CD14-positive monocyte (primary cell): ENCODE data around the gene LATS2. TPM values are rescaled to one million over a fixed set of nuclear protein-coding genes. Genes with fewer than 3 reads are reported as not detected.

ENCODE experiments used
- DNase-seq, 3 donors: peaks; one replicate each; pipeline ENCODE4 v3.0.0-alpha.2; 2011 to 2022
- H2AFZ ChIP-seq: 2 replicates; pipeline ENCODE4 v1.6.0; 2012; ENCODE audit warnings: mild to moderate bottlenecking, low read depth, low read length, inconsistent platforms; ENCODE audit not compliant: insufficient read depth, poor library complexity, severe bottlenecking
- H3K27ac ChIP-seq, 2 donors: 1 replicate in 1 of 2; 2 replicates in 1 of 2; pipeline ENCODE4 v1.5.1; 2012 to 2013; ENCODE audit warnings: low read length in 2 of 2, control low read depth in 1 of 2, inconsistent platforms in 1 of 2, low read depth in 1 of 2, mild to moderate bottlenecking in 1 of 2
- H3K27me3 ChIP-seq, 2 donors: one replicate each; pipeline versions ENCODE4 v1.6.0 to v1.6.1; 2011 to 2013; ENCODE audit warnings: low read length in 2 of 2; ENCODE audit not compliant: control insufficient read depth in 2 of 2, insufficient read depth in 2 of 2
- H3K36me3 ChIP-seq, 2 donors: replicated peaks in 1 of 2; 1 replicate in 1 of 2; 2 replicates in 1 of 2; pipeline versions ENCODE4 v1.5.1 to v1.6.1; 2012 to 2013; ENCODE audit warnings: low read length in 2 of 2, control low read depth in 1 of 2, inconsistent platforms in 1 of 2, mild to moderate bottlenecking in 1 of 2; ENCODE audit not compliant: insufficient read depth in 2 of 2, control insufficient read depth in 1 of 2
- H3K4me1 ChIP-seq, 2 donors: 1 replicate in 1 of 2; 2 replicates in 1 of 2; pipeline versions ENCODE4 v1.5.1 to v1.6.1; 2012 to 2013; ENCODE audit warnings: low read length in 2 of 2, control low read depth in 1 of 2, inconsistent platforms in 1 of 2, mild to moderate bottlenecking in 1 of 2, moderate library complexity in 1 of 2; ENCODE audit not compliant: insufficient read depth in 2 of 2, control insufficient read depth in 1 of 2
- H3K4me2 ChIP-seq: replicated peaks from 2 replicates; pipeline ENCODE3; 2012; ENCODE audit warnings: low read length, moderate library complexity, mild to moderate bottlenecking; ENCODE audit not compliant: poor library complexity, severe bottlenecking; ENCODE audit errors: extremely low read depth
- H3K4me3 ChIP-seq, 3 experiments: fragments of 200-600 bp in 1 of 3; sonication (generic) in 1 of 3; replicated peaks in 1 of 3; 1 replicate in 2 of 3; 2 replicates in 1 of 3; pipeline ENCODE4 v1.5.1; 2011 to 2013; ENCODE audit warnings: low read length in 3 of 3, mild to moderate bottlenecking in 3 of 3, control low read depth in 2 of 3, low read depth in 2 of 3, inconsistent platforms in 1 of 3, moderate library complexity in 1 of 3
- H3K79me2 ChIP-seq: 2 replicates; pipeline ENCODE4 v1.6.0; 2012; ENCODE audit warnings: mild to moderate bottlenecking, control low read depth, inconsistent platforms, low read length, moderate library complexity; ENCODE audit not compliant: insufficient read depth
- H3K9ac ChIP-seq: 2 replicates; pipeline ENCODE4 v1.6.0; 2017; ENCODE audit warnings: low read length, mild to moderate bottlenecking; ENCODE audit not compliant: insufficient read depth, poor library complexity, severe bottlenecking
- H3K9me3 ChIP-seq, 2 donors: replicated peaks in 1 of 2; 1 replicate in 1 of 2; 2 replicates in 1 of 2; pipeline versions ENCODE4 v1.5.1 to v1.6.1; 2012 to 2013; ENCODE audit warnings: low read length in 2 of 2, control low read depth in 1 of 2; ENCODE audit not compliant: control insufficient read depth in 1 of 2, insufficient read depth in 1 of 2
- H4K20me1 ChIP-seq: 2 replicates; pipeline ENCODE4 v1.6.0; 2012; ENCODE audit warnings: mild to moderate bottlenecking, low read length, control low read depth, moderate library complexity; ENCODE audit not compliant: insufficient read depth
- H3K27ac Mint-ChIP-seq, 7 donors: one replicate each; pipeline ENCODE4 v1.8.0; 2020; ENCODE audit warnings: mild to moderate bottlenecking in 7 of 7, mixed read lengths in 7 of 7, moderate library complexity in 6 of 7, inconsistent platforms in 2 of 7
- H3K27me3 Mint-ChIP-seq, 3 donors: one replicate each; pipeline ENCODE4 v1.8.0; 2021 to 2022; ENCODE audit warnings: low read depth in 3 of 3, mild to moderate bottlenecking in 3 of 3, mixed read lengths in 3 of 3, moderate library complexity in 3 of 3, inconsistent platforms in 1 of 3
- H3K36me3 Mint-ChIP-seq, 2 donors: one replicate each; pipeline ENCODE4 v1.8.0; 2020; ENCODE audit warnings: mixed read lengths in 2 of 2, inconsistent platforms in 1 of 2, mild to moderate bottlenecking in 1 of 2
- H3K4me1 Mint-ChIP-seq: one replicate; pipeline ENCODE4 v1.8.0; 2020; ENCODE audit warnings: mild to moderate bottlenecking, mixed read lengths
- H3K4me3 Mint-ChIP-seq, 2 donors: one replicate each; pipeline ENCODE4 v1.8.0; 2020; ENCODE audit warnings: mild to moderate bottlenecking in 2 of 2, mixed read lengths in 2 of 2, moderate library complexity in 1 of 2
- H3K9me3 Mint-ChIP-seq, 7 donors: one replicate each; pipeline ENCODE4 v1.8.0; 2020 to 2022; ENCODE audit warnings: mixed read lengths in 7 of 7, mild to moderate bottlenecking in 6 of 7, moderate library complexity in 6 of 7, inconsistent platforms in 2 of 7
- CTCF ChIP-seq: fragments of 200-600 bp; IDR thresholded peaks from one replicate; pipeline ENCODE4 v1.8.0; 2022; ENCODE audit warnings: antibody characterized with exemption, mild to moderate bottlenecking
- WGBS: methylation state at CpG from one replicate; pipeline ENCODE4 v1.1.5; 2013; ENCODE audit warnings: missing lambda C conversion rate; ENCODE audit not compliant: insufficient coverage; 5-methylcytosine and 5-hydroxymethylcytosine counted together
- intact Hi-C, 2 donors: fragments of 100-400 bp; cut with micrococcal nuclease; formaldehyde crosslinking; loops; one replicate each; pipeline versions ENCODE4 v1.15.0 to v1.15.1; 2023
- polyA plus RNA-seq, 3 donors: library from polyadenylated mRNA; depleted of rRNA in 1 of 3; unstranded in 2 of 3; stranded (reverse) in 1 of 3; fragments of 300-500 nt in 2 of 3; fragments of >200 nt in 1 of 3; fragmentation: Illumina TruSeq in 2 of 3; gene quantifications; 1 replicate in 2 of 3; 2 replicates in 1 of 3; pipeline ENCODE4 v1.2.3, GENCODE V29; 2012 to 2021

The LATS2 gene
- polyA plus RNA-seq, 3 donors, result 0.96 to 11.2 (median 1.0) TPM

GRCh38 chr13:20983386-20983785 lies 78.0 kb downstream of the LATS2 start:
- intact Hi-C loops, result no loop called here
- Mint-ChIP-seq H3K9me3 (no peaks in the 10 kb centered on the region), H3K27ac (peak overlapping the region in 1 of 7 donors; percentile 26)

GRCh38 chr13:20981370-20982095 lies 79.9 kb downstream of the LATS2 start:
- H3K4me3 Mint-ChIP-seq, result no peak overlapping the region
- Histone ChIP-seq H3K4me3 (no peak overlapping the region), H4K20me1 (peaks cover 21% of the 10 kb centered on the region), H3K4me1 (no peaks in the 10 kb centered on the region), H3K27me3 (no peaks in the 10 kb centered on the region), H3K4me2 (no peak overlapping the region), H3K9me3 (no peaks in the 10 kb centered on the region), H2AFZ (no peak overlapping the region), H3K27ac (no peak overlapping the region), H3K79me2 (no peaks in the 10 kb centered on the region), H3K9ac (no peak overlapping the region), H3K36me3 (peaks cover 66 to 95% of the 10 kb centered on the region in 2 donors)
- H3K4me1 Mint-ChIP-seq, result no peaks in the 10 kb centered on the region
- no peak for DNase-seq
- H3K36me3 Mint-ChIP-seq, result peaks cover 64 to 73% of the 10 kb centered on the region in 2 donors
- TF ChIP-seq CTCF, result no peak
- WGBS, result 89% methylated on average over 14 of the region's 18 CpGs
- H3K9me3 Mint-ChIP-seq, result no peaks in the 10 kb centered on the region
- intact Hi-C loops, result no loop called here
- peak overlapping the region in 4 of 7 donors; percentile 8 to 70 (median 39) for H3K27ac Mint-ChIP-seq
- peaks cover 0 to 6% (median 0%) of the 10 kb centered on the region in 3 donors for H3K27me3 Mint-ChIP-seq

More at GRCh38 chr13:20983386-20983785, 78.0 kb downstream of the LATS2 start:
- Histone ChIP-seq H3K9me3 (no peaks in the 10 kb centered on the region), H3K79me2 (peaks cover 5% of the 10 kb centered on the region), H4K20me1 (peaks cover 33% of the 10 kb centered on the region), H2AFZ (no peak overlapping the region), H3K27ac (peak overlapping the region in 1 of 2 donors; percentile 31), H3K4me3 (no peak overlapping the region), H3K36me3 (peaks cover 72 to 97% of the 10 kb centered on the region in 2 donors), H3K4me1 (no peaks in the 10 kb centered on the region), H3K4me2 (no peak overlapping the region), H3K27me3 (no peaks in the 10 kb centered on the region), H3K9ac (no peak overlapping the region)
- Mint-ChIP-seq H3K36me3 (peaks cover 66 to 76% of the 10 kb centered on the region in 2 donors), H3K4me1 (no peaks in the 10 kb centered on the region), H3K27me3 (peaks cover 0 to 4% (median 0%) of the 10 kb centered on the region in 3 donors), H3K4me3 (no peak overlapping the region)
- TF ChIP-seq CTCF, result no peak
- WGBS, result 100% methylated on average over 6 of the region's 11 CpGs
- DNase-seq, result no peak
